GM19351 (cell line): ENCODE results near the gene SMIM29.

Source experiments
- ATAC-seq: cut with Tn5 transposase; IDR thresholded peaks from one replicate; pipeline ENCODE4 v1.9.1; 2021; ENCODE audit warnings: mild to moderate bottlenecking, moderate library complexity; ENCODE audit not compliant: unreplicated experiment

The SMIM29 gene

GRCh38 chr6:34227761-34228421, 20.9 kb downstream of the SMIM29 start:
- ATAC-seq: no peak

DNA sequence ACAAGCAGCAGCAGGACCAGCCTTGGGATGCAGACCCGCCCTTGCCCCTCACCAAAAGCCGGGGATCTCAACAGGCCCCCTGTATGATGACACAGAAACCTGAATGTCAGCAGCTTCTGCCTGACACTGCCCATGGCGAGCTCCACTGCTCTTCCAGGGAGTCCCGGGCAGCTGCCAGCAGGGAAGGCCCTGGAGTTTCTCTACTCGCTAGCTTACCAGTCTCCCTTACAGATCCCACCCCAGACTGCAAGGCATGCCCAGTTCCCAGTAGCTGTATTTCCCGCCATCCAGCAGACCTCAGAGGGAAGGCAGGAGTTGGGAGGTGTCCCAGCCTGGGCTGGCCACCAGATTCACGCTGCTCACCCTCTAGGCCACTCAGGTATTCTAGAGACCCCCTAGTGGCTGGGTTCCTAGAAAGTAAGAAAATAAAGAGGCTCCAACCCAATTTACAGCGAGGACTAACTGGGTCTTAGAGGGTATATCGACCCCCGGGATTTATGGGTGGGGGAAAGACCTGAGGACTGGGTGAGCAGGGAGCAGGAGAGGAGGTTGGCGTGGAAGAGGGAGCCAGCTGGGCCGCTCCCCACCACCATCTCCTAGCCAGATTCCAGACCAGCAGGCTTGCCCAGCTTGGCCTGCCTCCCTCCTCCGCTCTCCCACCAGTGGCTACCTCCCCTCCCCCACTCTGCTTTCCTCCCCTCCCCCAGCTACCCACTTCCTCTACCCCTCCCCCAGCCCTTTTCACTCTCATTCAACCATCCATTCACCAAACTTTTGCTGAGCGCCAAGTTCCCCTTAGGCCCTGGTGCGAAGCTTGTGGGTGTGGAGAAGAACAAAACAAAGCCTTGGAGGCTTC, 21.8 kb downstream of the SMIM29 start:
- ATAC-seq: no peak

DNA sequence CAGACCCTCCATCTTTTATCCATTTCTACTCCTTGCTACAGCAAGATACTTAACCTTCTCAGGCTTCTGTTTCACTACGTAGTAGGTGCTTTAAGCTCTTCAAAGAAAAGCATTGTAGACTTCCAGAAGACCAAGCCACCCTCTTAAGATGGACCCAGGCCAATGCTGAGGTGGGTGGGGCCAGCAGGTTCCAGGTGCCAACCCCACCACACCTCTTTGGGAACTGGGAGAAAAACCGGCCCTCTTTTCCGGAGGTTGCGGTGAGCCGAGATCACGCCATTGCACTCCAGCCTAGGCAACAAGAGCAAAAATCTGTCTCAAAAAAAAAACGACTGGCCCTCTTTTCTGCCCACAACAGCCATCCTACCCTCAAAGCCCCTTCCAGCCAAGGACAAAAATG, 22.7 kb downstream of the SMIM29 start:
- ATAC-seq: no peak

DNA sequence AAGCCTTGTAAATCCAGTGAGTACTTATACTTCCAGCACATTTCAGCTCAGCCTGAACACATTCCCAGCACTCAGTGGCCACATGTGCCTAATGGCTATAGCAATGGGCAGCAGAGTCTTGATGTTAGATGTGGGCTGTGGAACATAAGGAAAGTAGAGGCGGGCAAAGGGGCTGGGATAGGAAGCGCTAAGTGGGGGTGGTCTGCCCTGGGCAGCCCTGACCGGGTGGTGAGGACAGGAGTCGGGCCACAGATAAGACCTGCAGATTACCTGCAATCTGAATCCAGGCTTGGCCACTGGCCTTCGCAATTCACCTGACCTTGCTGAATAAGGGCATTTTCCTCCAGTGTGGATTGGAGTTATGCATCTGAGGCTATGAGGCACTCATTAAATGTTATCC, 23.3 kb downstream of the SMIM29 start:
- ATAC-seq: no peak

- ATAC-seq: peak; percentile 84
These were observed 24.6 kb downstream of the SMIM29 start for GRCh38 chr6:34223956-34224940.

- ATAC-seq: no peak
These were observed 25.3 kb downstream of the SMIM29 start for GRCh38 chr6:34223381-34223955.

DNA sequence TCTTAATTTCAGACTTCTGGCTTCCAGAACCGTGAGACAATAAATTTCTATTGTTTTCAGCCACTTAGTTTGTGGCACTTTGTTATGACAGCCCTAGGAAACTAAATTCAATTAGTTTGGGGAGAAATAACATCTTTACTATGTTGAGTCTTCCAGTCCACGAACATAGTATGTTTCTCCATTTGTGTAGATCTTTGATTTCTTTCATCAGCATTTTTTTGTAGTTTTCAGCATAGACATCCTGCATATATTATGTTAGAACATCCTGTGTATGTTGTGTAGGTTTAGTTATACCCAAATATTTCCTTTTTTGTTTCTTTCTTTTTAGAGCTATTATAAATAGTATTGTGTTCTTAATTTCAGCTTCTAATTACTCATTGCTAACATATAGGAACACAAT, 30.1 kb downstream of the SMIM29 start:
- no peak for ATAC-seq

GRCh38 chr6:34213772-34214171, 35.0 kb downstream of the SMIM29 start:
- no peak for ATAC-seq

GRCh38 chr6:34207695-34208443, 40.9 kb downstream of the SMIM29 start:
- no peak for ATAC-seq

- no peak for ATAC-seq
These were observed 42.1 kb downstream of the SMIM29 start for GRCh38 chr6:34206726-34207125.

- no peak for ATAC-seq
These were observed 42.9 kb downstream of the SMIM29 start for GRCh38 chr6:34205916-34206315.

- no peak for ATAC-seq
These were observed 43.3 kb downstream of the SMIM29 start for GRCh38 chr6:34205466-34205865.

GRCh38 chr6:34204693-34205092, 44.1 kb downstream of the SMIM29 start:
- no peak for ATAC-seq

GRCh38 chr6:34202329-34203201, 46.2 kb downstream of the SMIM29 start:
- ATAC-seq: no peak

DNA sequence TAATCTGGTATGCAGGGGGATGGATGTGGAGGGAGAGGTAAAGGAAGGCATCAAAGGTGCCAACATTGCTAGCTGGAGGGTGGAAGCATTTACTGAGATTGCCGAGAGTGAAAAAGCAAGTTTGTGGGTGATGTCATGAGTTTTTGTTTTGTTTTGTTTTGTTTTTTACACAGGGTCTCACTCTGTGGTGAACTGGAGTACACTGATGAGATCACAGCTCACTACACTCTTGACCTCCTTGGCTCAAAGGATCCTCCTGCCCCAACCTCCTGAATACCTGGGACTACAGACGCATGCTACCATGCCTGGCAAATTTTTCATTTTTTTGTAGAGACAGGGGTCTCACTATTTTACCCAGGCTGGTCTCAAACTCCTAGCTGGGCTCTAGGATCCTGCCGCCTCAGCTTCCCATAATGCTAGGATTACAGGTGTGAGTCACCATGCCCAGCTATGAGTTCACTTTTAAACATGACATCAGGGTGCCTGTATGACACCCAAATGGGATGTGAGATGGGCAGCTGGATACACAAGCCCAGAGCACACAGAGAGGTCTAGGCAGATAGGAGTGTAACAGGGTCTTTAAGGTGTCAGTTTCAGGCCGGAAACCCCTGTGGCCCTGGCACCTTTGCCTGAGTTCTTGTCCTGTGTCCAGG, 47.2 kb downstream of the SMIM29 start:
- ATAC-seq: no peak

- ATAC-seq: no peak
These were observed 48.4 kb downstream of the SMIM29 start for GRCh38 chr6:34200340-34200971.

- ATAC-seq: no peak
These were observed 52.0 kb downstream of the SMIM29 start for GRCh38 chr6:34196833-34197195.
